BE2C (cell line): ENCODE results near the gene RNF212.
"Not testable (repeated sequence)": the region's sequence is repeated elsewhere in the genome, so short reads cannot be mapped to it uniquely, and the experiment has no call there.

Source experiments
- DNase-seq: peaks from one replicate; pipeline ENCODE4 v3.0.0-alpha.2; 2020
- H3K27me3 ChIP-seq: fragments of 250-450 bp; sonication (Bioruptor Pico); 2 replicates; pipeline ENCODE4 v1.5.1; 2020; ENCODE audit warnings: mild to moderate bottlenecking
- H3K36me3 ChIP-seq: fragments of 250-450 bp; sonication (Bioruptor Pico); 2 replicates; pipeline ENCODE4 v1.5.1; 2020; ENCODE audit warnings: mild to moderate bottlenecking
- H3K4me1 ChIP-seq: fragments of 250-450 bp; sonication (Bioruptor Pico); 2 replicates; pipeline ENCODE4 v1.5.1; 2020
- H3K4me3 ChIP-seq: 2 replicates; pipeline ENCODE4 v1.5.1; 2011; ENCODE audit warnings: low read depth, low read length
- H3K9me3 ChIP-seq: fragments of 250-450 bp; sonication (Bioruptor Pico); 2 replicates; pipeline ENCODE4 v1.5.1; 2020
- TF ChIP-seq, protein P1 (sequence below): IDR thresholded peaks from 2 replicates; pipeline ENCODE4 v1.5.1; 2012; ENCODE audit warnings: mild to moderate bottlenecking, low read depth, low read length

RNF212 gene

DNA sequence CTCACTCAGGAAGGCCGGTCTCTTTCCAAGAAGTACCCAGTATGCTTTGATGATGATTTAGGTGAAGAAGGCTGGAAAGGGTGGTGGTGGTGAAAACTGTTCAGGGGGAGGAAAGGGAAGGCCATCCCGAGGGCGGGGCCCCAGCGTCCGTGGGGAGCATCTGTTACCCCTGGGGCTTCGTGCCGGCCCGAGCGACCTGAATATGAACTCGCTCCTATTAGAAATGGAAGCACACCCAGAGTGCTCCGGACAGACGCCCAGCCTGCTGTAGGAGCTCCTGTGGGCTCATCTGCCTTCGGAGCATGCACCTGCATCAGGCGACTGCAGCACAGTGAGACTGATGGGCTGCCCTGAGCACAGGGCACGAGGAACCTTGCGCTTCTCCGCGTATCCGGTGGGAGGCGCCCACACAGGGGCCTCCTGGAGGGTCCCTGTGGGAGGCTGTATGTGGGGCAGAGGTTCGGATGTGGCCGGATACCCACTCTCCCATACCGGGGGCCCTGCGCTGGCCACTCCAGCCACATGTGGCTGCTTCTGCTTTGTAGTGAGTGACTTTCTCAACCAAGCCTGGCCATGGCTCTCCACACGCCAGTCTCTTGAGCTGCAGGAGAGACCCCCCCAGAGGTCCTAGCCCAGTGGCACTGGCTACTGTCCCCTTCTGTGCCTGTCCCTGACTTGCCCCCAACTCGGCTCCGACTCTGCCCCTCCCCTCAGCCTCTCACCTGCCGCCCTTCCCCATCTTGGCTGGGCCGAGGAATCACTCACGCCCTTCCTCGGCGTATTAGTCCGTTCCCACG is 65.2 kb downstream of the RNF212 start:
- no peaks in the 10 kb centered on the region for H3K36me3 ChIP-seq
- no peak overlapping the region for H3K4me3 ChIP-seq
- H3K4me1 ChIP-seq, result no peaks in the 10 kb centered on the region
- peak; percentile 3 for DNase-seq
- H3K27me3 ChIP-seq, result peaks cover 70% of the 10 kb centered on the region
- H3K9me3 ChIP-seq, result no peaks in the 10 kb centered on the region
- TF ChIP-seq, protein P1, sequence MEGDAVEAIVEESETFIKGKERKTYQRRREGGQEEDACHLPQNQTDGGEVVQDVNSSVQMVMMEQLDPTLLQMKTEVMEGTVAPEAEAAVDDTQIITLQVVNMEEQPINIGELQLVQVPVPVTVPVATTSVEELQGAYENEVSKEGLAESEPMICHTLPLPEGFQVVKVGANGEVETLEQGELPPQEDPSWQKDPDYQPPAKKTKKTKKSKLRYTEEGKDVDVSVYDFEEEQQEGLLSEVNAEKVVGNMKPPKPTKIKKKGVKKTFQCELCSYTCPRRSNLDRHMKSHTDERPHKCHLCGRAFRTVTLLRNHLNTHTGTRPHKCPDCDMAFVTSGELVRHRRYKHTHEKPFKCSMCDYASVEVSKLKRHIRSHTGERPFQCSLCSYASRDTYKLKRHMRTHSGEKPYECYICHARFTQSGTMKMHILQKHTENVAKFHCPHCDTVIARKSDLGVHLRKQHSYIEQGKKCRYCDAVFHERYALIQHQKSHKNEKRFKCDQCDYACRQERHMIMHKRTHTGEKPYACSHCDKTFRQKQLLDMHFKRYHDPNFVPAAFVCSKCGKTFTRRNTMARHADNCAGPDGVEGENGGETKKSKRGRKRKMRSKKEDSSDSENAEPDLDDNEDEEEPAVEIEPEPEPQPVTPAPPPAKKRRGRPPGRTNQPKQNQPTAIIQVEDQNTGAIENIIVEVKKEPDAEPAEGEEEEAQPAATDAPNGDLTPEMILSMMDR, result no peak

DNA sequence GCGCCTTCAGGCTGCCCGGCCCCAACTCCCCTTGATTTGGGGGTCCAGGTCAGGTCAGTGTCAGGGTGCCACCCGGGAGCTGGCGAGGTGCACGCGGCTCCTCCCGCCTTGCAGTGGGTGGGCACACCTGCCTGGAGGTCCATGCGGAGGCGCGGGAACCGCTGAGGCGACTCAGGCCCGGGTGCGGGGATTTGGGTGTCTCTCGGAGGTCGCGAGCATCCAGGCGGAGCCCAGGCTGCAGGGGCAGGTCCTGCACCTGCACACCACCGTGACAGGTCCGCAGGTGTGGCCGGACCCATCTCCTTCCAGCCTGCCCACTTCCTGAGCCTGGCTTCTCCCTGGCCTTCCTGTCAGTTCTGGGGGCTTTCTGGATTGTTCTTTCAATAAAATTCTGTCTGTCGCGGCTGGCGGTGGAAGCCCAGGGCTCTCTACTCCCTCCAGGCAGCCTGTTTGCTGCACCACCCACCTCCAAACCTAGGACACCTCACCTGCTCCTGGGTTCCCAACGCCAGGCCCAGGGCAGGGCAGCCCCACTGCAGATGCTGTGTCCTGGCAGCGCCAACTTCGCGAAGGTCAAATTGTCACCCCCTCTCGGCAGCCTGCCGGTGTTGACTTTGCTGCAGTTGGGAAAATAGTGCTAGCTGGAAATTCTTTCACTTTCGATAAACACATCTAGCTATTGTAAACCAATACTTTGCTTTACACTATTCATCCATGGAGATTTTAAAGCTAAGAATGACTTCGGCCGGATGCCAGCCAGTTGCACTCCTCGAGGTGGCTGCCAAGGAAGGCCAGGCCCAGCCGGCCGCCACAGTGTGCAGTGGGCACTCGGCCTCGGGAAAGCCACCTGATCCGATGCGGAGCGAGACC is 66.0 kb downstream of the RNF212 start:
- peaks cover 61% of the 10 kb centered on the region for H3K27me3 ChIP-seq
- TF ChIP-seq, protein P1, result no peak
- H3K4me3 ChIP-seq, result no peak overlapping the region
- H3K36me3 ChIP-seq, result no peaks in the 10 kb centered on the region
- H3K9me3 ChIP-seq, result no peaks in the 10 kb centered on the region
- no peaks in the 10 kb centered on the region for H3K4me1 ChIP-seq
- DNase-seq, result peak; percentile 9

DNA sequence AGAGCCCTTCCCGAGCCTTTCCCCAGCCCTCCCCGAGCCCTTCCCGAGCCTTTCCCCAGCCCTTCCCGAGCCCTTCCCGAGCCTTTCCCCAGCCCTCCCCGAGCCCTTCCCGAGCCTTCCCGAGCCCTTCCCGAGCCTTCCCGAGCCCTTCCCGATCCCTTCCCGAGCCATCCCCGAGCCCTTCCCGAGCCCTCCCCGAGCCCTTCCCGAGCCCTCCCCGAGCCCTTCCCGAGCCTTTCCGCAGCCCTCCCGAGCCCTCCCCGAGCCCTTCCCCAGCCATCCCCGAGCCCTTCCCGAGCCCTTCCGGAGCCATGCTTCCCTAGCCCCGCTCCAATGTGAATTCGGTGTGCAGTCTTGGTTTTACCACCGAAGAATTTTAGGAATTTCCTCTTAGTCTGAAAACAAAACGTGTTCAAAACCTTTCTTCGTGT is 66.8 kb downstream of the RNF212 start:
- H3K9me3 ChIP-seq, H3K4me3 ChIP-seq, H3K4me1 ChIP-seq, H3K36me3 ChIP-seq: not testable (repeated sequence)
- DNase-seq, result peak; percentile 58
- peaks cover 54% of the 10 kb centered on the region for H3K27me3 ChIP-seq

DNA sequence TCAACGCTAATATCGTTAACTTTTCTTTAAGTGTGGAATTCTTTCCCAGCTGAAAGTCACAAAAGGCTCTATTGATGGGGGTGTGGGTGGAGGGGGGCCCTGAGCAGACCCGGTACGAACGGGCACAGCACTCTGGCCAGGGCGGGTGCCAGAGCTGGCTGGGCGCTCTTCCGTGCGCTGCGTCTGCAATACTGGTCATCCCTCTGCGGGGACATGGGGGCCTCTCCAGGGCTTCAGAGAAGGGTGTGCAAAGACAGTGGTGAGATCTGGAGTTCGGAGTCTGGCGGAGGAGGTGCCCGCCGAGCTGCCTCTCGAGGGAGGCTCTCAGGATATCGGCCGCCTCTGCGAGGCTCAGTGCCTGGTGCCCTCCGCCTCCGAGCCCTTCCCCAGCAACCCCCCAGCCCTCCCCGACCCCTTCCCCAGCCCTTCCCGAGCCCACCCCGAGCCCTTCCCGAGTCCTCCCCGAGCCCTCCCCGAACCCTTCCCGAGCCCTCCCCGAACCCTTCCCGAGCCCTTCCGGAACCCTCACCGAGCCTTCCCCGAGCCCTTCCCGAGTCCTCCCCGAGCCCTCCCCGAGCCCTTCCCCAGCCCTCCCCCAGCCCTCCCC is 67.7 kb downstream of the RNF212 start:
- H3K9me3 ChIP-seq, result no peaks in the 10 kb centered on the region
- no peaks in the 10 kb centered on the region for H3K4me1 ChIP-seq
- TF ChIP-seq, protein P1, result no peak

DNA sequence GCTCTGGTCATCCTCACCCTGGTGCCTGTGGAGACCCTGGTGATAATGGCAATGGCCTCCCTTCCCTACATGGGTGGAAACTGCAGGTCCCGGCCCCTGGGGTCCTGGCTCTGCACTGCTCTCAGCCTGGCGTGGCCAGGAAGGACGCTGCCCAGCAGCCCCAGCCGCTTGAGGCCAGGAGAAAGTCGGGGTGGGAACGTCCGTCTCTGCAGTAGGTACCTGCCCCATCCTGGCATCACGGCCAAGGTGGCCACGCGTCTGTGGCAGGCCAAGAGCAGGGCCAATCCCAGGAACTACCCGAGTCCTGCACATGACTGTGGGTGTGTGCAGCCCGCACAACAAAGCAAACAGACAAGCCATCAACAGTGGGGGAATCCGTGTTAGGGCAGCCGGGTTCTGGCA is 68.2 kb downstream of the RNF212 start:
- DNase-seq, result peak; percentile 9
- Histone ChIP-seq H3K4me3 (no peak overlapping the region), H3K27me3 (peaks cover 40% of the 10 kb centered on the region), H3K9me3 (no peaks in the 10 kb centered on the region), H3K4me1 (no peaks in the 10 kb centered on the region), H3K36me3 (no peaks in the 10 kb centered on the region)
- TF ChIP-seq, protein P1, result no peak

More for the DNA sequence above, 67.7 kb downstream of the RNF212 start:
- DNase-seq, result no peak
- Histone ChIP-seq H3K4me3 (no peak overlapping the region), H3K36me3 (no peaks in the 10 kb centered on the region), H3K27me3 (peaks cover 45% of the 10 kb centered on the region)

DNA sequence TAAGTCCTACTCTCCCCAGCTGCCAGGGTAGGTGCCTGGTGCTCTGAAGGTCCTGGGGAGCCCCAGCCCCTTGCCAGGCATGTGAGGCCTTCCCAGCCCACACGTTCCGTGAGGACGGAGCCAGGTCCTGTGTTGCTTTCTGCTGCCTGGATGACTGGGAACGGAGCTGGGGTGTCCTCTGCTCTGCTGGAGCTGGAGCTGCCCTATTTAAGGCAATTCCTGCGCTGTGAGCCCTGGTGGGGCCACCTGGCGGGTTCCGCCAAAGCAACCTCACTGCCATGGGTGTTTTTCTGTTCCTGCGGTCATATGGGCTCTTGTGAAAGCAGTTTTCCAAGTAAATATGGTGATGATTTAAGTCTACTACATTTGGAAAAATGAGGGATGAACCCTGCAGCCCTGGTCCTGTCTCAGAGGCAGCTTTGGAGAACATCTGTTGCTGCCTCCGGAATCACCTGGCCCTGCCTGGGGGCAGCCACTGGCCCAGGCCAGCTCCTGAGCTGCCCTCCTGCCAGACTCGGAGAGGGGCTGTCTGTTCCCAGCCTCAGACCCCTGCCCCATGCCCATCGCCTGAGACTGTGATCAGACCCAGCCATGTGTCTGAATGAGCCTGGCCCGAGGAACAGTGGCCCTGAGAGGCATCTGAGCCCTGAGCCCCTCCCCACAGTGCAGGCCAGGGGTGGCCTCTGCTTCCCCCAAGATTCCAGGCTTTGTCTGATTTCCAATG is 68.7 kb downstream of the RNF212 start:
- TF ChIP-seq, protein P1, result no peak
- peaks cover 34% of the 10 kb centered on the region for H3K27me3 ChIP-seq
- H3K36me3 ChIP-seq, result no peaks in the 10 kb centered on the region
- no peaks in the 10 kb centered on the region for H3K9me3 ChIP-seq
- H3K4me3 ChIP-seq, result no peak overlapping the region
- peak; percentile 1 for DNase-seq
- no peaks in the 10 kb centered on the region for H3K4me1 ChIP-seq
